ENCODE measurements around the gene TRMT2A.

DNA sequence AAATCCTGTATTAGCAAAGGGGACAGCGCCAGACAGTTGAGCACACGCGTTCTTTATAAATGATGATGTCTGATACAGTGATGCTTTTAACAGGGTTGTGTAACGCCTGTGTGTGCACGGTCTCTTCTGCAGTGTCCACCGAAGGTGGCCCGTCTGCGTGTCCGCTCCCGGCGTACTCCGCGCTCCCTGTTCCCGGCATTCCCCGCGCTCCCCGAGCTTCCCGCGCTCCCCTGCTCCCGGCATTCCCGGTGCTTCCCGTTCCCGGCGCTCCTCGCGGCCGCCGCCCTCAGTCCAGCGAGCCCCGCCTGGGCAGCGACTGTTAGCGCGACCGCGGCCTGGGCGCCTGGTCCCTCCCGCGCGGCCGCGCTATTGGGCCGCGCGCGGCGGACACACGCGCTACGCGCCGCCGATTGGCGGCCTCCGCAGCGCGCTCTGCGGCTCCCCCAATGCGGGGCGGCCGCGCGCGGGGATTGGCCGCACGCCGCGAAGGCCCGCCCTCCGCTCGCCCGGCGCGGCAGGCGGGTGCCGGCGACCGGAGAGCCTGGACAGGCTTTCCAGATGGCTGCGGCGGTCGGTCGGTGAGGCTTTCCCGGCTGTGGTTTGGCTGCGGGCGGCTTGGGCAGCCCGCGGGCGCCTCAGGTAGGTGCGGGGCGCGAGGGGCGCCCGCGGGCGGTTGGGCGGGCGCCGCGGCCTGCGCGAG is 37.1 kb downstream of the TRMT2A start, which contains the start of gene DGCR8:
- TF ChIP-seq, protein P1, sequence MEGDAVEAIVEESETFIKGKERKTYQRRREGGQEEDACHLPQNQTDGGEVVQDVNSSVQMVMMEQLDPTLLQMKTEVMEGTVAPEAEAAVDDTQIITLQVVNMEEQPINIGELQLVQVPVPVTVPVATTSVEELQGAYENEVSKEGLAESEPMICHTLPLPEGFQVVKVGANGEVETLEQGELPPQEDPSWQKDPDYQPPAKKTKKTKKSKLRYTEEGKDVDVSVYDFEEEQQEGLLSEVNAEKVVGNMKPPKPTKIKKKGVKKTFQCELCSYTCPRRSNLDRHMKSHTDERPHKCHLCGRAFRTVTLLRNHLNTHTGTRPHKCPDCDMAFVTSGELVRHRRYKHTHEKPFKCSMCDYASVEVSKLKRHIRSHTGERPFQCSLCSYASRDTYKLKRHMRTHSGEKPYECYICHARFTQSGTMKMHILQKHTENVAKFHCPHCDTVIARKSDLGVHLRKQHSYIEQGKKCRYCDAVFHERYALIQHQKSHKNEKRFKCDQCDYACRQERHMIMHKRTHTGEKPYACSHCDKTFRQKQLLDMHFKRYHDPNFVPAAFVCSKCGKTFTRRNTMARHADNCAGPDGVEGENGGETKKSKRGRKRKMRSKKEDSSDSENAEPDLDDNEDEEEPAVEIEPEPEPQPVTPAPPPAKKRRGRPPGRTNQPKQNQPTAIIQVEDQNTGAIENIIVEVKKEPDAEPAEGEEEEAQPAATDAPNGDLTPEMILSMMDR (IDR thresholded peaks at IDR 0.05), result peak in 3 of 7 experiments; percentile 1 to 21 (median 9)
- TF ChIP-seq POLR2A (IDR thresholded peaks at IDR 0.05), result peak; percentile 41 to 76 (median 75)

Measured in body of pancreas (tissue), 4 donors.